Activated T-helper 2 cell treated with anti-CD3 and anti-CD28 coated beads, Interferon-gamma antibody, Interleukin-2, Interleukin-4, amounts not matched to agents 10 μg/mL and 5 μg/mL and 100 μg/mL, durations not matched to agents 14 hours and 24 hours and 36 hours (primary cell): Measurements from ENCODE around the gene LDB2. TPM values are rescaled to one million over a fixed set of nuclear protein-coding genes. Genes with fewer than 3 reads are reported as not detected.

Experiments used
- DNase-seq: peaks from one replicate; pipeline ENCODE4 v3.0.0; 2021; ENCODE audit warnings: low spot score
- H3K27ac Mint-ChIP-seq: one replicate; pipeline ENCODE4 v1.8.0; 2021; ENCODE audit warnings: mixed read lengths
- H3K27me3 Mint-ChIP-seq: one replicate; pipeline ENCODE4 v1.8.0; 2021; ENCODE audit warnings: low read depth, mixed read lengths
- H3K36me3 Mint-ChIP-seq: one replicate; pipeline ENCODE4 v1.8.0; 2021; ENCODE audit warnings: low read depth, mixed read lengths
- H3K4me1 Mint-ChIP-seq: one replicate; pipeline ENCODE4 v1.8.0; 2021; ENCODE audit warnings: low read depth, mixed read lengths
- H3K4me3 Mint-ChIP-seq: one replicate; pipeline ENCODE4 v1.8.0; 2021; ENCODE audit warnings: low read depth, mild to moderate bottlenecking, moderate library complexity, mixed read lengths
- H3K9me3 Mint-ChIP-seq: one replicate; pipeline ENCODE4 v1.8.0; 2021; ENCODE audit warnings: mixed read lengths
- intact Hi-C: fragments of 100-400 bp; cut with micrococcal nuclease; formaldehyde crosslinking; loops from one replicate; pipeline ENCODE4 v1.15.1; 2023
- total RNA-seq: library from RNA; stranded (reverse); gene quantifications from 2 replicates; pipeline ENCODE4 v1.2.3, GENCODE V29; 2022

LDB2 gene
- total RNA-seq, 1 donor from 2014 or later = not detected

DNA sequence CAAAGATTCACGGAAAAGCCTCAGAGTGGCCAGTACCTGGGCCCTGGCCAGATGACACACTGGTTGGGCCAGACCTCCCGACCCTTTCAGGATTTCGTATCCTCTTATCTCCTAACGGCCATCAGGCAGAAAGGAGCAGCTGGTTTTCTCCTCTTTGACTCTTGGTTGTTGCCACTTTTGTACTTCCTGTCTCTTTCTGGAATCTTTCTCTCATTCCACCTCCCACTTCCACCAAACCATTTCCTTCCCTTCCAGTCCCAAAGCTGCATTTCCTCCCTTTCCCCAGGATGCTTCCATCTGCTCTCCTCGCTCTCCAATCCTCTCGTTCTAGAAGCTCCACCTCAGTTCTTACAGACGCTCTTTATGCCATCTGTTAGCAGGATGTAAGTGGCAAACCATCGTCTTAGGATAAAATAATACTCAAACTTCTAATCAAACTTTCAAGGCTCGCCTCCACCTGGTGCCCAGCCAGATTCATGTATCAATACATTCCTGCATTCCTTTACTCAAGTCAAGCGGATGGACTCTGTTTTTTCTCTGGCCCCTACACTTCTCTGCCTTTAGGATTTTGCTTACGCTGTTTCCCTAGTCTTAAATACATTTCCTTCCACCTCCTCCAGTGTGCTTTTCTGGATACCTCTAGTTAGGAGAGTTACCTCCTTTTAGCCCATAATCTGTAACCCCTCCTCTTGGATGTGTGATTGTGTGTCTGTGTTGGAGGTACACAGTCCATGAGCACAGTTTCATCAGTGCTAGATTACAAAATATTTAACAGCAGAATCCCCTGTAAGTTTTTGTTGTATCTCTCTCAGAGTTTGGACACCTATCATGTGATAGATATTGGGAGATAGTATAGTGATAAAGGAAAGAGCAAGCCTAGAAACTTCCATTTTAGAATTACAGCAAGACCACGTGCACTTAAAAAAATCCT is 70.4 kb downstream of the LDB2 start:
- Mint-ChIP-seq H3K9me3 (no peaks in the 10 kb centered on the region), H3K27ac (no peak overlapping the region), H3K36me3 (no peaks in the 10 kb centered on the region), H3K27me3 (no peaks in the 10 kb centered on the region), H3K4me3 (no peak overlapping the region), H3K4me1 (peaks cover 3% of the 10 kb centered on the region)
- intact Hi-C loops = no loop called here
- no peak for DNase-seq

DNA sequence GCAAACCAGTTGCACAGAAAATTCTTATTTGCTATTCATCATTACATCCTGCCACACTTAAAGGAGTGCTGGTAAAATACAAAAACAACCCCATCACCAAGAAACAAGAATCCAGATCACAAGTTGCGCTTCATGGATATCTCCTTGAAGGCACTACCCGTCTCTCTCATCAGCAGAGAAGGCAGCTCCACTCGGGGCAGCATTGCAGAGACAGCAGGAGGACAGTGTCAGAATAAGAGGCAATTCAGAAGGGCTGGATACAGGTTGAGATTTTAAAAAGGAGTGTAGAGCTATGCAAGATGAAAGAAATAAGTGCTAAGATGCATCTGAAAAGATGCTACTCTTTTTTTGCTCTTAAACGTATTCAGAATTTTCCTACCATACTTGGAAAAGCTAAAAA is 71.4 kb downstream of the LDB2 start:
- Mint-ChIP-seq H3K27ac (no peak overlapping the region), H3K4me3 (no peak overlapping the region), H3K9me3 (no peaks in the 10 kb centered on the region), H3K27me3 (no peaks in the 10 kb centered on the region), H3K36me3 (no peaks in the 10 kb centered on the region), H3K4me1 (peaks cover 2% of the 10 kb centered on the region)
- intact Hi-C loops = no loop called here
- DNase-seq = no peak

DNA sequence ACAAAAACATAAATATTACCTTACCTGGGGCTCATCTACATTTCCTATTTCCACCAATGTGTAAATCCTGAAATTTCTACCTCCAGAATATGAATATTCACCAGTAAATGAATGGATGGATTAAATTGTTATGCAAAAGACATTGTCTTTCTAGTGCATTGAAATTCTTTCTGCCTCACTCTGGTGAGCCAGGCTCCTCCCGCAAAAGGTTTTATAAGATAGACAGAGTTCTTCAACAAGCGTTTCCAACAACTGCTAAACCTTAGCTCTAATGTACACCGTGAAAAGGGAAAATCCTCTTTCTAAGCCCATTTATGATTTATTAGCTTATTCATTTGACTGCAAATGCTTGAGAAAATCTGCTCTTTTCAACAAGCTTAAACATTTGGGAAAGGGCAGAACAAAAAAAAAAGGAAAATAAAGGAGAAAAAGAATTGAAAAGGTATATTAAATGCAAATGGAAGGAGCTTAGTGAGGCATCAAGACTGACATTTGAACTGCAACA is 72.0 kb downstream of the LDB2 start:
- no peak overlapping the region for H3K4me3 Mint-ChIP-seq
- no peak for DNase-seq
- H3K27ac Mint-ChIP-seq = no peak overlapping the region
- no peaks in the 10 kb centered on the region for H3K27me3 Mint-ChIP-seq
- H3K36me3 Mint-ChIP-seq = no peaks in the 10 kb centered on the region
- peaks cover 2% of the 10 kb centered on the region for H3K4me1 Mint-ChIP-seq
- intact Hi-C loops = no loop called here
- no peaks in the 10 kb centered on the region for H3K9me3 Mint-ChIP-seq

DNA sequence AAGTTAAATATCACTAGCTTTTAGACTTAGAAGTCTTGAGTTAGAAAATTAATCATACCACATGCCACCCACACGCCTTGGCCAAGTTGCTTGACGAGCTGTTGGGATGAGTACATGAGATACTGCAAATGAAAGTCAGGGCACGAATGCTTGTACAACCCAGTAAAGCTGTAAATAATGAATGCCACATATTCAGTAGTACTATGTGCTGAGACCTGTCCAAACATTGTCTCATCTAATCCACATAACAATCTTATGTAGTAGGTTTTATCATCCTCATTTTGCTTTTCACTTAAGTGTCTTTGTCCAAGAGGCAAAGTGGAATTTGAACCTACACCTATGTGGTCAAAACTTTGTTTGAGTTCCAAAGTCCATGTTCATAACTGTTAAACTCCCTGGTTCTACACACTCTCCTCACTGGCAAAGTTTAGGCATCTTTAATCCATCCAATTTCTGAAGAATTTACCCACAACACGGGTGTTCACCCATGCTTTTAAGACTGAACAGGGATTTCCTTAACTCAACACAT is 74.1 kb downstream of the LDB2 start:
- no peak for DNase-seq
- intact Hi-C loops = no loop called here
- H3K9me3 Mint-ChIP-seq = no peaks in the 10 kb centered on the region
- no peak overlapping the region for H3K27ac Mint-ChIP-seq
- H3K36me3 Mint-ChIP-seq = no peaks in the 10 kb centered on the region
- no peak overlapping the region for H3K4me3 Mint-ChIP-seq
- H3K4me1 Mint-ChIP-seq = no peaks in the 10 kb centered on the region
- H3K27me3 Mint-ChIP-seq = no peaks in the 10 kb centered on the region

DNA sequence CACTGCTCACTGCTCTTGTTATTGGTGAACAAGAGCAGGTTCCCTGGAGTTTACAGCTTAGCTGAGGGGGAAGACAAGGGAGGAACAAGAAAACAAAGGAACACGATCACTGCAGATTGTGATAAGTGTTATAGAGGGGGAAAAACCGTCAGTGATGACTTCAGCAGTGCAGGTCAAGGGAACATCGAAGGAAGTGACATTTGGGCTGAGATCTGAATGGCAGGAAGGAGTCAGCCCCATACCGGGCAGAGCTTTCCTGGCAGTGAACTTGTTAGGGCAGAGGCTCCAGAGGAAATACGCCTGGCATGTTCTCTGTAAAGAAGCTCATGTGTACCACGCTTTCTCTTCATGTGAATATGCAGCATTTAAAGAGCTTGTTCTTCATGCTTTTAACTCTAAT is 78.1 kb downstream of the LDB2 start:
- Mint-ChIP-seq H3K27ac (no peak overlapping the region), H3K9me3 (no peaks in the 10 kb centered on the region), H3K4me1 (no peaks in the 10 kb centered on the region), H3K4me3 (no peak overlapping the region), H3K36me3 (no peaks in the 10 kb centered on the region), H3K27me3 (no peaks in the 10 kb centered on the region)
- no peak for DNase-seq
- intact Hi-C loops = no loop called here

DNA sequence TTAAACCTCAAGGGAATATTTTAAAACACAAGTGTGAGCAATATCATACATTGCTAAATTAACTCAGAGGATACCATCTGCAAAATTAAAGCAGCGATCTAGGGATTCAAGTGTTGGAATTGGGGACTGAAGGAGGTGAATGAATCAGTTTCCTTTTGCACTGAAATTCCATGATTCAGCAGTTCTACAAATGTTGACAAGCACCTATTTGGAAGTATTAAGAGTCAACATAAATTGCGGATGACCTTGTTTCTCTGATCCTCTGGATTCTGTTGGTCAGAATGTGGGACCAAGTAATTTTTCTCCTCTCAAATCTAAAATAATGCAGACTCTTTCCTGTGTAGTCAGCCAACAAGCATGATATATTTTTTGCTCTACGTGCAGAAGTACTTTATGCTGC is 78.8 kb downstream of the LDB2 start:
- DNase-seq = no peak
- Mint-ChIP-seq H3K9me3 (no peaks in the 10 kb centered on the region), H3K27ac (no peak overlapping the region), H3K27me3 (no peaks in the 10 kb centered on the region), H3K4me1 (no peaks in the 10 kb centered on the region), H3K4me3 (no peak overlapping the region), H3K36me3 (no peaks in the 10 kb centered on the region)
- intact Hi-C loops = no loop called here

DNA sequence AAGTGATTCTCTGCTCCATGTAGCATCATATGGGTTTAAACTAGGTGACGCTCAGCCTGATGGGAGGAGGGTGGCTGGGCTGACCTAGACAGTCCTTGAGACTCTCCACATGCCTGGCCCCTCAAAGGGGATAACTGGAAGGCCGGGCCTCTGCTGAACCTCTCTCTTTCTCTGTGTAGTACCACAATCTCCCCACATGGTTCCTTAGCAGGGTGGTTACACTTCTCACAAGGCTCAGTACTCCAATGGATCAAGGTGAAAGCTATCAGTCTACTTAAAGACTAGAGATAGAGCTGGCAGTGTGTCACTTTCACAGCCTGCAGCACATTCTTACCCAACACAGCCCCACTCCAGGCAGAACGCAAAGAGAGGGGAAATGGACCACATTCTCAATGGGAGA is 80.4 kb downstream of the LDB2 start:
- intact Hi-C loops = no loop called here
- H3K27ac Mint-ChIP-seq = no peak overlapping the region
- H3K9me3 Mint-ChIP-seq = no peaks in the 10 kb centered on the region
- H3K27me3 Mint-ChIP-seq = no peaks in the 10 kb centered on the region
- H3K36me3 Mint-ChIP-seq = no peaks in the 10 kb centered on the region
- H3K4me1 Mint-ChIP-seq = no peaks in the 10 kb centered on the region
- DNase-seq = no peak
- H3K4me3 Mint-ChIP-seq = no peak overlapping the region

DNA sequence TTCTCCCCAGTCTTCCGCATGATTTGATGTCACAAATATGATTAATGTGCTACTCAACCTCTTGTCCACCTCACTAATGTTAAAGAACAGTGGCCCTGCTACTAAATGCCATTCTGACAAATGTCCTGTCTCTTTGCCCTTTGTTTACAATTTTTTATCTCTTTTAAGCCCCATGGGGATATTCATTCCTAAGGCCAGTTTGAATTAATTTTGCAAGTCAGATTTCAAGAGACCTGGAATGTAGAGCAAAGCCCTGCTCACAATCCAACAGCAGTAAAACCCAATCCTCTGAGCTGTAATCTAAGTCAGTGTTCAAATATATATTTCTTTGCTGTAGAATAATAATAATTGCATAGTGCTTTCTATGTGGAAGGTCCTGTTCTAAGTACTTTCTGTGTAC is 81.2 kb downstream of the LDB2 start:
- DNase-seq = no peak
- H3K9me3 Mint-ChIP-seq = no peaks in the 10 kb centered on the region
- no peaks in the 10 kb centered on the region for H3K4me1 Mint-ChIP-seq
- no peaks in the 10 kb centered on the region for H3K27me3 Mint-ChIP-seq
- H3K27ac Mint-ChIP-seq = no peak overlapping the region
- no peak overlapping the region for H3K4me3 Mint-ChIP-seq
- no peaks in the 10 kb centered on the region for H3K36me3 Mint-ChIP-seq
- intact Hi-C loops = no loop called here

DNA sequence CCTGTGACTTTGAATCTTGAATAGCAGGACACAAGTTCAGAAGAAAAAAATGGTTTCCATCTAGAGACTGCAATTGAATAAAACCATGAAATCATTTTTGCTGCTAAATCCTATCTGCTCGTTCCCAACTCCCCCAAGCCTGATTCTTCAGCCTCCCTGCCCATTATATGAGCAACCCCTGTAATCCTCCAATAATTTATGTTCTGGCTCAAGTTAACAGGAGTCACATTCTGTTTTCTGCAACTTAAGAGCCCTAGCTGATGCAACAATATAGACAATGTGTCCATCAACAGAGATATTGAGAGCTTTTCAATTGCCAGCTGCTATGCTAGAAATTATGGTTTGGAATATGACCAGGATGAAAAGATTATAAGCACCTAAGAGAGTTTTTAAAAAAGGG is 84.1 kb downstream of the LDB2 start:
- H3K36me3 Mint-ChIP-seq = no peaks in the 10 kb centered on the region
- H3K9me3 Mint-ChIP-seq = no peaks in the 10 kb centered on the region
- intact Hi-C loops = no loop called here

DNA sequence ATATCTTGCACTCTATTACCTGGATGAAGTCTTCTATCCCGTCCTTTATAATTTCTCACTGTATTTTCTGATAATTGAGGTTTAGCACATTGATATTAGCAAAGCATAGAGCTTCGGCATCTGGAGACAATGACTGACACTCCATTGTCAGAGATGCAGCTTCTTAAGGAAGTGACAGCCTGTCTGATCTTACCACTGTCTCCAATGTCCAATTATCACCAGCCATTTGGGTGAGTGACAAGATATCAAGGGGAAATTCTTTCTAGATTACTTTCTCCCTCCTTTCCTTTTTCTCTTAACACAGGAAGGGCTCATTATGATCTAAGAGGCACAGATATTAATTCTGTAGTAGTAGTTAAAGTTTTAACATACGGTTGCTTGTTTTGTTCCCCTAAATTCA is 86.4 kb downstream of the LDB2 start:
- no peak overlapping the region for H3K27ac Mint-ChIP-seq
- intact Hi-C loops = no loop called here
- peaks cover 3% of the 10 kb centered on the region for H3K27me3 Mint-ChIP-seq
- H3K4me1 Mint-ChIP-seq = no peaks in the 10 kb centered on the region
- H3K4me3 Mint-ChIP-seq = no peak overlapping the region
- no peak for DNase-seq
- H3K9me3 Mint-ChIP-seq = no peaks in the 10 kb centered on the region
- no peaks in the 10 kb centered on the region for H3K36me3 Mint-ChIP-seq

More for the DNA sequence above, 84.1 kb downstream of the LDB2 start:
- no peaks in the 10 kb centered on the region for H3K4me1 Mint-ChIP-seq
- H3K4me3 Mint-ChIP-seq = no peak overlapping the region
- H3K27me3 Mint-ChIP-seq = no peaks in the 10 kb centered on the region
- no peak overlapping the region for H3K27ac Mint-ChIP-seq
- no peak for DNase-seq

DNA sequence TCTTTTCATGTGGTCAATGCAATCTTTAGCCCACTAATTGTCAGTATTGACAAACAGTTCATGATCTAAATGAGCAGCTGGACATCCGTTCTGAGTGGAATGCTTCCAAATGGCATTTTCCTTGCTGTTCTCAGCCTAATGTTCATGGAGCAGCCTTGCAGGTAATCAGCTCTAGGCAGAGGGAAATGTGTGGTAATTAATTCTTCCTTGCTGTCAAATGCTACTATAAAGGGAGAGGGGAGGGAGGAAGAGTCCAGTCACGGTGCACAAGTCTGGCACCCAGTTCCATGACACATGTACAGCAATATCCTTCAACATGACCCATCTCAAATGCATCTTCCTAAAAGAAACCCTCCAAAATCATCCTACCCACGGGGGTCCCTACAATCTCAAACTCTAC is 88.5 kb downstream of the LDB2 start:
- no peak for DNase-seq
- intact Hi-C loops = no loop called here
- H3K4me1 Mint-ChIP-seq = no peaks in the 10 kb centered on the region
- no peak overlapping the region for H3K4me3 Mint-ChIP-seq
- H3K27ac Mint-ChIP-seq = no peak overlapping the region
- H3K27me3 Mint-ChIP-seq = peaks cover 3% of the 10 kb centered on the region
- H3K9me3 Mint-ChIP-seq = no peaks in the 10 kb centered on the region
- no peaks in the 10 kb centered on the region for H3K36me3 Mint-ChIP-seq

DNA sequence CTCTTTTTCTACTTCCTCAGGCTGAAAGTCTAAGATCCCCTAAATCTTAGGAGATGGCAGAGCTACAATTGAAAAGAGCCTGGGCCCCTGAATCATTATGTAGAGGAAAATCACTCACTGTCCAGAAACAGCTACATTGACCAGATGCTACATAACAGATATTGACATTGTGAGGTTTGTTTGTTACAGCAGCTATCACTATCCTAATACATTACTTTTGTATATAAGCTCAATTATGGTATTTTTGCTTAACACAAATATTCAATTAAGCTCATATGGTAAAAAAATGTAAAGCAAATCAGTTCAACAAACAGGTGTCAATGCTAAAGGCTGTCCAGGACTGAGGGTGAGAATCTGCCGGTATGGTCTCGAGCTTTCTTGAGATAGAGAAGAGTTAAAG is 89.4 kb downstream of the LDB2 start:
- DNase-seq = no peak
- Mint-ChIP-seq H3K36me3 (no peaks in the 10 kb centered on the region), H3K9me3 (no peaks in the 10 kb centered on the region), H3K4me3 (no peak overlapping the region), H3K4me1 (no peaks in the 10 kb centered on the region), H3K27me3 (peaks cover 3% of the 10 kb centered on the region), H3K27ac (no peak overlapping the region)
- intact Hi-C loops = no loop called here

DNA sequence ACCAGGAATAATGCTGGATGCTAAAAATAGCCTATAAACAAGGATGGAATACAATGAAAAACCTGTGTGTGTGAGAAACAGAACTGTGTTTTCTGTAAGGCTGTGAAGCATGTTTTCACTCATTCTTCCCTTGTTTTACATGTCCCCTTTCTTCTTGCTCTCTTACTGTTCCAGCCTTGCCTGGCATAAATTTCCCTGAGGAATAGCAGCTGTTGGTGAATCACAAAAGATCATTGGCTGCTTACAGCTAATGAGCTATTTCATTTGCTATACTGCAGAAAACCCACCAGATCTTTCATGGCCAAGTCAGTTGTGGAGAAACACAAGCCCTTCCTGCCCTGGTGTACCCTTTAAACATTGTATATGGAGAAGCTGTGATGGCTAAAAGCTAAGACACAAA is 91.1 kb downstream of the LDB2 start:
- no peaks in the 10 kb centered on the region for H3K36me3 Mint-ChIP-seq
- H3K4me3 Mint-ChIP-seq = no peak overlapping the region
- no peaks in the 10 kb centered on the region for H3K4me1 Mint-ChIP-seq
- no peak overlapping the region for H3K27ac Mint-ChIP-seq
- H3K27me3 Mint-ChIP-seq = peaks cover 3% of the 10 kb centered on the region
- H3K9me3 Mint-ChIP-seq = no peaks in the 10 kb centered on the region
- intact Hi-C loops = no loop called here
- no peak for DNase-seq
